Cardiac fibroblast (primary cell): Measurements from ENCODE around the gene ANK2.

Experiments used
- DNase-seq, 2 donors: peaks; one replicate each; pipeline versions ENCODE4 v3.0.0 to v3.0.0-alpha.2; 2010; ENCODE audit warnings: low read depth in 2 of 2
- H3K4me3 ChIP-seq, 2 donors: replicated peaks in 1 of 2; 1 replicate in 1 of 2; 2 replicates in 1 of 2; pipeline ENCODE4 v1.5.1; 2011; ENCODE audit warnings: low read depth in 2 of 2, low read length in 2 of 2, mild to moderate bottlenecking in 2 of 2, moderate library complexity in 1 of 2
- TF ChIP-seq, protein P1 (sequence below): IDR thresholded peaks from one replicate; pipeline ENCODE4 v1.5.1; 2011; ENCODE audit warnings: low read depth, mild to moderate bottlenecking, low read length, inconsistent platforms

ANK2 gene

DNA sequence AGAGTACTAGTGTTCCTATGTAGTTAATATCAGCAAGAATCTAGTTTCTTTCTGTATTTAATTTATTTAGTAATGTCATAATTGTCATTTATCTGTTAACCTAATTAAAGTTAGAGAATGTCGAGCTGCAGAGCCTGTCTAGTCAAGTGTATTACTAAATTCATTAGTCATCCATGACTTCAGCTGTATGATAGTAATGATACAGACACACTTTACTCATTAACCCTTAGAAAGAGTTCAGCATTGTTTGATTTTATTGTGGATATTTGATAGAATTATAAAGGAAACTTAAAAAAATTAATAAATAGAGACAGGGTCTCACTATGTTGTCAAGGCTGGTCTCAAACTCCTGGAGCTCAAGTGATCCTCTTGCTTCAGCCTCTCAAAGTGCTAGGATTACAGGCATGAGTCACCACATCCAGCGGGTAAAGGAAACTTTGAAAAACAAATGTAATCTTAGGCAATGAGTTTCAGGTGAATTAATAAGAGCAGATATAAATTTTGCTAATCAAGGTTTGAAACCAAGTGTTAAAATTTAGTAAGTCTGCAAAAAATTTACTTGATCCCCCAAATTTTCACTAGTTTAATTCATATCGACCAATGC lies 110.6 kb downstream of the ANK2 start:
- peak in 1 of 2 donors; percentile 33 for DNase-seq
- TF ChIP-seq, protein P1, sequence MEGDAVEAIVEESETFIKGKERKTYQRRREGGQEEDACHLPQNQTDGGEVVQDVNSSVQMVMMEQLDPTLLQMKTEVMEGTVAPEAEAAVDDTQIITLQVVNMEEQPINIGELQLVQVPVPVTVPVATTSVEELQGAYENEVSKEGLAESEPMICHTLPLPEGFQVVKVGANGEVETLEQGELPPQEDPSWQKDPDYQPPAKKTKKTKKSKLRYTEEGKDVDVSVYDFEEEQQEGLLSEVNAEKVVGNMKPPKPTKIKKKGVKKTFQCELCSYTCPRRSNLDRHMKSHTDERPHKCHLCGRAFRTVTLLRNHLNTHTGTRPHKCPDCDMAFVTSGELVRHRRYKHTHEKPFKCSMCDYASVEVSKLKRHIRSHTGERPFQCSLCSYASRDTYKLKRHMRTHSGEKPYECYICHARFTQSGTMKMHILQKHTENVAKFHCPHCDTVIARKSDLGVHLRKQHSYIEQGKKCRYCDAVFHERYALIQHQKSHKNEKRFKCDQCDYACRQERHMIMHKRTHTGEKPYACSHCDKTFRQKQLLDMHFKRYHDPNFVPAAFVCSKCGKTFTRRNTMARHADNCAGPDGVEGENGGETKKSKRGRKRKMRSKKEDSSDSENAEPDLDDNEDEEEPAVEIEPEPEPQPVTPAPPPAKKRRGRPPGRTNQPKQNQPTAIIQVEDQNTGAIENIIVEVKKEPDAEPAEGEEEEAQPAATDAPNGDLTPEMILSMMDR: no peak
- H3K4me3 ChIP-seq: no peak overlapping the region

DNA sequence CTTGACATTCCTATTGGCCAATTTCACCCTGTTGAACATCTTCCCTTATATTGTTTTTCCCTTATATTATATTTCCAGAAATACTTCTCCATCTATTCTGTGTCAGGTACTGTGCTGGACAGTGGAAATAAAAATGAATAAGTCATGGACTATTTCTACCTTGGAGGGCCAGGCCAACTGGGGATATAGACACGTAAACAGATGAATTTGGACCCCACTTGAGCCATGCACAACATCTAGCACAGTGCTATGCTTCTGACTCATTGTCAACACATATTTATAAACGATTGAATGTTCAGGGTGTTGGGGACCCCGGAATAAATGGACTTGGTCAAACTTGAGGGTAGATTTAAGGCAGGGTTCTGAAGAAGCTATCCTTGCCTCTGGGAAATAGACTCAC lies 111.1 kb downstream of the ANK2 start:
- TF ChIP-seq, protein P1: no peak
- DNase-seq: no peak
- H3K4me3 ChIP-seq: no peak overlapping the region

DNA sequence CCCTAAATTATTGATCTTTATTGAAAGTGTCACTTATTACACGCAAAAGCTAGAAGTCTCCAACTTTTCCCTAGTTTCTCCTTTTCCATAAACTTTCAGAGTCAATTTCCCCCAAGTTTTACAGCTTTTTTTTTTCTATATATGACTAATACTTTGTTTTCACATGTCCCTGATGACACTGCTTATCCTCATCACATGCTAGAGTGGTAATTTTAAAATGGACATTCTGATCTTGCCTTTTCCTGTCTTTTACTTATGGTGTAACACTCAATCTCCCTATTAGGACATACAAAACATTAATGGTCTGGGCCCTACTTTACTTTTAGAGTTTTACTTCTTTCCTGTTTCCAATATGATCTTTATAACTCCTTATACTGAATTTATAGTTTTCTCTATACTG lies 112.6 kb downstream of the ANK2 start:
- no peak overlapping the region for H3K4me3 ChIP-seq
- DNase-seq: peak in 1 of 2 donors; percentile 54
- TF ChIP-seq, protein P1: no peak

DNA sequence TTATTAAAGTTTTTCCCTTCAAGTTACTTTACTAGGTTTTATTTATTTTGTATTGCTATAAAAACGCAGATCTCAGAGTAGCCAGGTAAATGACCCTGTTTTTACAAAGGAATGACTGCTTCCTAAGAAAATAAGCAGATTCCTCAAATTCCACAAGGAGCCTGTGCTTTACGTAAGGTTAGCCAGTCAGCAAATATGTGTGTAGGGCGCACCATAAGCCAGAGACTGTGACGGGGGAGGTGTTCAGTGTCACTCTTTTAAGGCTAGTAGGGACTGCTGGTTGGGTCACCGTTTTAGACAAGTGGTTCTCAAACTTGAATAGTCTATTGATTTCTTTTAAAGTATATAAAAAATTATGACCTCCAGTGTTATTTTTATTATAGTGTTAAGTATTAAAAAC lies 119.9 kb downstream of the ANK2 start:
- TF ChIP-seq, protein P1: no peak
- DNase-seq: no peak
- no peak overlapping the region for H3K4me3 ChIP-seq

DNA sequence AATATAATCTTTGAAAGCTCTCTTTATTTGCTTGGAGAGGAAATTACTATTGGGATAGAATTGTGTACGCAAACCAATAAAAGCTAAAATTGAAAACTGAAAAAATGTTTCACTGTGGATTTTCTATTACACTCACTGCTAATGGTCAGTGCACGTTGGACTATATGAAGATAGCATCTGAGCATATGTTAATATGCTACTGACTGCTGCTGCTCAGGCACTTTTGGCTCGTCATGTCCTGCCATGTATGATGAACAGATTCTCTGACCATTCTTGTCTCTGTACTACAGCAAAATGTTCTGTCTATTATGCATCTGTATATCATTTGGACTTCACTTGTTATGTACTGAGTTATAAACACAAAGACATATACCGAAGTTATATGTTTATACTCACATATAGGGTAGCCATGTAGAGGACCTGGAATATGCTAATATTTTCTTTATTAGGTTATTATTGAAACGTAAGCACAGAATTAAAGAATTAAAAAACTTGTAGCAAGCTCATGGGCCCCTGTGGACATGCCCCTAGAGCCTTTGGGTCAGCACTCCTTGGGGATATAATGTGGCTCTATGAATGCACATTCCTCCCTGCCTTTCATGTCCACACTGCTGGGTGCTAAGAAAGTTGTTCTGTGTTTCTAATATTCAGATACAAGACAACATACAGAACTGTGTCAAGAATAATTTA lies 120.8 kb downstream of the ANK2 start:
- TF ChIP-seq, protein P1: no peak
- DNase-seq: no peak
- no peak overlapping the region for H3K4me3 ChIP-seq

DNA sequence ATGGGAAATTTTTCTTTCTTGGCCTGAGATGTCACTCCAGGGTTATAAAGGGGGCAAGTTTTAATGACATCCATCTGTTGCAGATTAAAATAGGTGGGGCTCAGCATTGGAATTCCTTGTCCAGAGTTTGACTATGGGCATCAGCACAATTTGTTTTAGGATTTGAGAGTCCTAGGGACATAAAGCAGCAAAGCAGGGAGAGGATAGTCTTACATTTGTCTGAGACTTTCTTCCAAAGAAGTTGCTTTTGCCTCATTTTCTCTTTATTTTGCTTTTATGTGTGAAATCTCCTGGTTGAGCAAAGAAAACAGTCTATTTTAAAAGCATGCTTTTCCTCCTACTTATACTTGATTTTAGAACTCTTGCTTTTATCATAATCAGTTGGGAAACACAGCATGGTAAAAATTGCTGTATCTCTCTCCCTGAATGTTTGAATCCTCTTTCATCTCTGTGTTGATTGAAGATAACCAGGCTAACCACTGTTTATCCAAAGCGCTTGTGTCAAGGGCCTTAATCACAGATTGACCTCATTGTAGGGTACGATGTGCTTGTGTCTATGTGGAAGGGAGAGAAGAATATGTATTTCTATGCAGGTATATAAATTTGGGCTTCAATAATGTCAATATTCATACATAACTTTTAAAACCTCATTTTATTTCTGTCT lies 121.5 kb downstream of the ANK2 start:
- no peak for DNase-seq
- no peak overlapping the region for H3K4me3 ChIP-seq
- TF ChIP-seq, protein P1: no peak
